Nephron (organoid): Measurements from ENCODE around the gene ALKBH3.
A peak's percentile ranks its signal among the peaks of the same experiment; 100 is the strongest.

Source experiments
- H3K27ac Mint-ChIP-seq, 3 experiments: 2 replicates each; pipeline ENCODE4 v1.8.0; 2020; ENCODE audit warnings: mixed read lengths in 3 of 3, mild to moderate bottlenecking in 2 of 3, moderate library complexity in 1 of 3
- H3K27me3 Mint-ChIP-seq: 2 replicates; pipeline ENCODE4 v1.8.0; 2021; ENCODE audit warnings: low read depth, mild to moderate bottlenecking, moderate library complexity, mixed read lengths
- H3K36me3 Mint-ChIP-seq: 2 replicates; pipeline ENCODE4 v1.8.0; 2020; ENCODE audit warnings: low read depth, mixed read lengths
- H3K4me1 Mint-ChIP-seq: 2 replicates; pipeline ENCODE4 v1.8.0; 2020; ENCODE audit warnings: mixed read lengths
- H3K4me3 Mint-ChIP-seq, 3 experiments: 2 replicates each; pipeline ENCODE4 v1.8.0; 2020; ENCODE audit warnings: mild to moderate bottlenecking in 3 of 3, mixed read lengths in 3 of 3, moderate library complexity in 2 of 3
- H3K9me3 Mint-ChIP-seq: 2 replicates; pipeline ENCODE4 v1.8.0; 2020; ENCODE audit warnings: mixed read lengths
- CTCF ChIP-seq, 3 experiments: fragments of 200-600 bp; sonication (generic); IDR thresholded peaks; one replicate each; pipeline ENCODE4 v1.5.0; 2021; ENCODE audit warnings: antibody characterized with exemption in 3 of 3; ENCODE audit not compliant: unreplicated experiment in 3 of 3

The ALKBH3 gene

GRCh38 chr11:43968719-43969118, 88.1 kb downstream of the ALKBH3 start:
- no peak for TF ChIP-seq CTCF (IDR thresholded peaks at IDR 0.05; ENCODE audit: unreplicated experiment in 3 of 3)
- H3K9me3 Mint-ChIP-seq, result peaks cover 23% of the 10 kb centered on the region

DNA sequence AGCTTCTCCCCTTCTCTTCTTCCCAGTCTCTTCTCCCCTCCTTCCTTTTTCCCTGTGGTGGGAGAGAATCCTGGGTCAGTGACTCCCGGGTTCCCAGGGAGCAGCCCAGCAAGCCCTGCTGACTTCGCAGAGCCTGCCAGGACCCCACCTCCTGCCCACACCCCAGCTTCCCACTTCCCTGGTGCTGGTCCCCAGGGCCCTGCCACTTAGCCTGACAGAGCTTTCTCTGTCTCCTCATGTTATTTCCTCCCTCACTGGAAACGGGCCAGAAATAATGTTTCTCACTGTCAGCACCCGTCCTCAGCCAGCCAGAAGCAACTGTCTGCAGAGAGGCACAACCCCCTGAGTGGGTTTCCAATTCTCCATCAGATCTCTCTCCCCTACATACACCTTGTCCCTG, 88.9 kb downstream of the ALKBH3 start:
- H3K27ac Mint-ChIP-seq, result peak overlapping the region; percentile 70 to 77 (median 73)
- H3K9me3 Mint-ChIP-seq, result peaks cover 24% of the 10 kb centered on the region

More at GRCh38 chr11:43968719-43969118, 88.1 kb downstream of the ALKBH3 start:
- Mint-ChIP-seq H3K36me3 (no peaks in the 10 kb centered on the region), H3K4me1 (peaks cover 14% of the 10 kb centered on the region), H3K27me3 (no peaks in the 10 kb centered on the region), H3K4me3 (no peak overlapping the region), H3K27ac (peak overlapping the region in 1 of 3 experiments; percentile 11)

More for the DNA sequence above, 88.9 kb downstream of the ALKBH3 start:
- Mint-ChIP-seq H3K4me3 (no peak overlapping the region), H3K36me3 (no peaks in the 10 kb centered on the region), H3K27me3 (no peaks in the 10 kb centered on the region), H3K4me1 (peaks cover 13% of the 10 kb centered on the region)
- TF ChIP-seq CTCF (IDR thresholded peaks at IDR 0.05; ENCODE audit: unreplicated experiment in 3 of 3), result no peak
